ENCODE data around the gene PKLR. TPM values are rescaled to one million over a fixed set of nuclear protein-coding genes. Genes with fewer than 3 reads are reported as not detected.

PKLR gene
- total RNA-seq, 1 experiment from 2014 or later = 0.17 TPM

DNA sequence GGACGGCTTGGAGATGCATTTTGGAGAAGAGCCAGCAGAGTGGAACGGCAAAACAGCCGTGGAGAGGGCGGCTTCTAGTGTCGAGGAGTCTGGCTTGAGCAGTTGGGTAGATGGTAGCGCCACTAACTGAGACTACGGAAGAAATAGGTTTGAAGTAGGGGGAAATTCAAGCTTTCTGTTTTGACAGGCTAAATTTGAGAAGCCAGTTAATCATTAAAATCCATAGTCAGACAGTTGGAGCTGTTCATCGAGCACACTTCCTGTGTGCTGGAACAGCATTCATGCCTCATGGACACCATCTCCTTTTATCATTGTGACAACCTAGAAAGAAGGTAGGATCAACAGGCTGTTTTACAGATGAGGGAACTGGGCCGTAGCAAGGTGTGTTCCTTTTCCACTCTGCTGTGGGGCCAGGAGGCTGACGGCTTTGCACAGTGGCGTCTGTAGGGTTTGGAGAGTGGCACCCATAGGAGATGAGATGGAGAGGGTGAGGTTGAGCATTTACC is 3.4 kb upstream of the PKLR start:
- POLR2A ChIA-PET = no interaction called here
- Histone ChIP-seq H4K20me1 (ENCODE audit: insufficient read depth) (no peaks in the 10 kb centered on the region), H3K36me3 (ENCODE audit: control insufficient read depth in 1 of 2, insufficient read depth in 2 of 2, low read length in 2 of 2) (no peaks in the 10 kb centered on the region), H3K27me3 (ENCODE audit: insufficient read depth, low read length) (no peaks in the 10 kb centered on the region), H3K9ac (ENCODE audit: low read length) (no peak overlapping the region), H3K4me2 (ENCODE audit: low read length) (no peak overlapping the region), H3K9me3 (ENCODE audit: control insufficient read depth in 1 of 2, insufficient read depth in 1 of 2, low read depth in 1 of 2, low read length in 2 of 2) (no peaks in the 10 kb centered on the region), H3K27ac (ENCODE audit: low read depth, low read length) (no peak overlapping the region), H3K79me2 (ENCODE audit: insufficient read depth, low read length) (peaks cover 10% of the 10 kb centered on the region), H3K4me3 (replicated peaks in 1 of 2; ENCODE audit: low read depth in 1 of 2, low read length in 2 of 2) (no peak overlapping the region), H2AFZ (ENCODE audit: low read depth, low read length, poor library complexity, severe bottlenecking) (no peak overlapping the region), H3K4me1 (ENCODE audit: control insufficient read depth in 1 of 2, insufficient read depth in 2 of 2, low read length in 2 of 2) (peaks cover 5 to 20% of the 10 kb centered on the region in 2 experiments; a peak in 3 of 4 replicates), H3K9me2 (ENCODE audit: insufficient read depth) (no peaks in the 10 kb centered on the region)
- DNase-seq (ENCODE audit: low read depth, low spot score) (no peak), ATAC-seq (no peak)
- CTCF ChIA-PET = no interaction called here
- intact Hi-C loops (cut with micrococcal nuclease) = loop anchor here (5.0 kb wide), 1 partner anchor 52 kb away; no protein-coding TSS in a partner anchor
- RAD21 ChIA-PET (ENCODE audit: low non-redundant PET in 1 of 2, low total read pairs in 2 of 2, uncharacterized antibody in 2 of 2, unreplicated experiment in 2 of 2) = no interaction called here
- TF ChIP-seq, protein P1, sequence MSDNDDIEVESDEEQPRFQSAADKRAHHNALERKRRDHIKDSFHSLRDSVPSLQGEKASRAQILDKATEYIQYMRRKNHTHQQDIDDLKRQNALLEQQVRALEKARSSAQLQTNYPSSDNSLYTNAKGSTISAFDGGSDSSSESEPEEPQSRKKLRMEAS (IDR thresholded peaks at IDR 0.05) = no peak
- TF ChIP-seq CEBPB (IDR thresholded peaks at IDR 0.05; ENCODE audit: low read depth) (no peak), POLR2AphosphoS5 (IDR thresholded peaks at IDR 0.05; ENCODE audit: low read depth, low read length) (no peak), ZNF274 (IDR thresholded peaks at IDR 0.05; ENCODE audit: low read depth, low read length) (no peak), SP1 (IDR thresholded peaks at IDR 0.05; ENCODE audit: low read depth) (no peak), EGR1 (IDR thresholded peaks at IDR 0.05; ENCODE audit: low read depth) (no peak), CBX3 (IDR thresholded peaks at IDR 0.05; ENCODE audit: low read depth) (no peak), FOSL1 (IDR thresholded peaks at IDR 0.05; ENCODE audit: low read depth) (no peak), ZFX (IDR thresholded peaks at IDR 0.05) (no peak), EZH2phosphoT487 (IDR thresholded peaks at IDR 0.05; ENCODE audit: borderline replicate concordance) (no peak), TCF7L2 (IDR thresholded peaks at IDR 0.05; ENCODE audit: borderline replicate concordance, extremely low read depth, insufficient read depth, insufficient read length) (no peak), YY1 (IDR thresholded peaks at IDR 0.05; ENCODE audit: extremely low read depth, insufficient replicate concordance, low read depth, low read length) (no peak), SRF (IDR thresholded peaks at IDR 0.05; ENCODE audit: low read depth) (no peak)
- TF ChIP-seq, protein P2, sequence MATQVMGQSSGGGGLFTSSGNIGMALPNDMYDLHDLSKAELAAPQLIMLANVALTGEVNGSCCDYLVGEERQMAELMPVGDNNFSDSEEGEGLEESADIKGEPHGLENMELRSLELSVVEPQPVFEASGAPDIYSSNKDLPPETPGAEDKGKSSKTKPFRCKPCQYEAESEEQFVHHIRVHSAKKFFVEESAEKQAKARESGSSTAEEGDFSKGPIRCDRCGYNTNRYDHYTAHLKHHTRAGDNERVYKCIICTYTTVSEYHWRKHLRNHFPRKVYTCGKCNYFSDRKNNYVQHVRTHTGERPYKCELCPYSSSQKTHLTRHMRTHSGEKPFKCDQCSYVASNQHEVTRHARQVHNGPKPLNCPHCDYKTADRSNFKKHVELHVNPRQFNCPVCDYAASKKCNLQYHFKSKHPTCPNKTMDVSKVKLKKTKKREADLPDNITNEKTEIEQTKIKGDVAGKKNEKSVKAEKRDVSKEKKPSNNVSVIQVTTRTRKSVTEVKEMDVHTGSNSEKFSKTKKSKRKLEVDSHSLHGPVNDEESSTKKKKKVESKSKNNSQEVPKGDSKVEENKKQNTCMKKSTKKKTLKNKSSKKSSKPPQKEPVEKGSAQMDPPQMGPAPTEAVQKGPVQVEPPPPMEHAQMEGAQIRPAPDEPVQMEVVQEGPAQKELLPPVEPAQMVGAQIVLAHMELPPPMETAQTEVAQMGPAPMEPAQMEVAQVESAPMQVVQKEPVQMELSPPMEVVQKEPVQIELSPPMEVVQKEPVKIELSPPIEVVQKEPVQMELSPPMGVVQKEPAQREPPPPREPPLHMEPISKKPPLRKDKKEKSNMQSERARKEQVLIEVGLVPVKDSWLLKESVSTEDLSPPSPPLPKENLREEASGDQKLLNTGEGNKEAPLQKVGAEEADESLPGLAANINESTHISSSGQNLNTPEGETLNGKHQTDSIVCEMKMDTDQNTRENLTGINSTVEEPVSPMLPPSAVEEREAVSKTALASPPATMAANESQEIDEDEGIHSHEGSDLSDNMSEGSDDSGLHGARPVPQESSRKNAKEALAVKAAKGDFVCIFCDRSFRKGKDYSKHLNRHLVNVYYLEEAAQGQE (IDR thresholded peaks at IDR 0.05; ENCODE audit: low read depth) = no peak
- TF ChIP-seq, protein P3, sequence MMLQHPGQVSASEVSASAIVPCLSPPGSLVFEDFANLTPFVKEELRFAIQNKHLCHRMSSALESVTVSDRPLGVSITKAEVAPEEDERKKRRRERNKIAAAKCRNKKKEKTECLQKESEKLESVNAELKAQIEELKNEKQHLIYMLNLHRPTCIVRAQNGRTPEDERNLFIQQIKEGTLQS (IDR thresholded peaks at IDR 0.05) = no peak
- TF ChIP-seq, protein P4, sequence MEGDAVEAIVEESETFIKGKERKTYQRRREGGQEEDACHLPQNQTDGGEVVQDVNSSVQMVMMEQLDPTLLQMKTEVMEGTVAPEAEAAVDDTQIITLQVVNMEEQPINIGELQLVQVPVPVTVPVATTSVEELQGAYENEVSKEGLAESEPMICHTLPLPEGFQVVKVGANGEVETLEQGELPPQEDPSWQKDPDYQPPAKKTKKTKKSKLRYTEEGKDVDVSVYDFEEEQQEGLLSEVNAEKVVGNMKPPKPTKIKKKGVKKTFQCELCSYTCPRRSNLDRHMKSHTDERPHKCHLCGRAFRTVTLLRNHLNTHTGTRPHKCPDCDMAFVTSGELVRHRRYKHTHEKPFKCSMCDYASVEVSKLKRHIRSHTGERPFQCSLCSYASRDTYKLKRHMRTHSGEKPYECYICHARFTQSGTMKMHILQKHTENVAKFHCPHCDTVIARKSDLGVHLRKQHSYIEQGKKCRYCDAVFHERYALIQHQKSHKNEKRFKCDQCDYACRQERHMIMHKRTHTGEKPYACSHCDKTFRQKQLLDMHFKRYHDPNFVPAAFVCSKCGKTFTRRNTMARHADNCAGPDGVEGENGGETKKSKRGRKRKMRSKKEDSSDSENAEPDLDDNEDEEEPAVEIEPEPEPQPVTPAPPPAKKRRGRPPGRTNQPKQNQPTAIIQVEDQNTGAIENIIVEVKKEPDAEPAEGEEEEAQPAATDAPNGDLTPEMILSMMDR (IDR thresholded peaks at IDR 0.05 in 2 of 3, conservative IDR thresholded peaks at IDR 0.05 in 1 of 3; ENCODE audit: borderline replicate concordance in 1 of 3, insufficient read depth in 1 of 3, low read depth in 2 of 3, low read length in 2 of 3) = no peak
- TF ChIP-seq, protein P5, sequence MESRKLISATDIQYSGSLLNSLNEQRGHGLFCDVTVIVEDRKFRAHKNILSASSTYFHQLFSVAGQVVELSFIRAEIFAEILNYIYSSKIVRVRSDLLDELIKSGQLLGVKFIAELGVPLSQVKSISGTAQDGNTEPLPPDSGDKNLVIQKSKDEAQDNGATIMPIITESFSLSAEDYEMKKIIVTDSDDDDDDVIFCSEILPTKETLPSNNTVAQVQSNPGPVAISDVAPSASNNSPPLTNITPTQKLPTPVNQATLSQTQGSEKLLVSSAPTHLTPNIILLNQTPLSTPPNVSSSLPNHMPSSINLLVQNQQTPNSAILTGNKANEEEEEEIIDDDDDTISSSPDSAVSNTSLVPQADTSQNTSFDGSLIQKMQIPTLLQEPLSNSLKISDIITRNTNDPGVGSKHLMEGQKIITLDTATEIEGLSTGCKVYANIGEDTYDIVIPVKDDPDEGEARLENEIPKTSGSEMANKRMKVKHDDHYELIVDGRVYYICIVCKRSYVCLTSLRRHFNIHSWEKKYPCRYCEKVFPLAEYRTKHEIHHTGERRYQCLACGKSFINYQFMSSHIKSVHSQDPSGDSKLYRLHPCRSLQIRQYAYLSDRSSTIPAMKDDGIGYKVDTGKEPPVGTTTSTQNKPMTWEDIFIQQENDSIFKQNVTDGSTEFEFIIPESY (IDR thresholded peaks at IDR 0.05; ENCODE audit: extremely low read depth, insufficient replicate concordance, low read length) = no peak
- BruUV-seq (replicated peaks) = no TSS peak
